Mesendoderm (in vitro differentiated cells): ENCODE data around the gene ST3GAL6.

Experiments
- DNase-seq: peaks from one replicate; pipeline ENCODE4 v3.0.0; 2013
- H2AK5ac ChIP-seq: 2 replicates; pipeline ENCODE4 v1.6.1; 2013; ENCODE audit warnings: low read length, inconsistent platforms
- H2BK120ac ChIP-seq: 2 replicates; pipeline ENCODE4 v1.6.1; 2013; ENCODE audit warnings: low read depth, mild to moderate bottlenecking, low read length, moderate library complexity, mixed read lengths
- H2BK15ac ChIP-seq: replicated peaks from 2 replicates; pipeline ENCODE4 v1.6.1; 2013; ENCODE audit warnings: low read depth, mild to moderate bottlenecking, moderate library complexity
- H2BK5ac ChIP-seq: 2 replicates; pipeline ENCODE4 v1.6.1; 2013; ENCODE audit warnings: low read length, inconsistent platforms
- H3K18ac ChIP-seq: 2 replicates; pipeline ENCODE4 v1.6.1; 2013; ENCODE audit warnings: mild to moderate bottlenecking, low read length, mixed read lengths
- H3K23ac ChIP-seq: one replicate; pipeline ENCODE4 v1.6.1; 2013; ENCODE audit warnings: low read length
- H3K27ac ChIP-seq: 2 replicates; pipeline ENCODE4 v1.5.1; 2013; ENCODE audit warnings: low read depth, mild to moderate bottlenecking, inconsistent platforms, low read length, moderate library complexity
- H3K27me3 ChIP-seq: 2 replicates; pipeline ENCODE4 v1.6.1; 2013; ENCODE audit warnings: low read length, control low read depth, mild to moderate bottlenecking, inconsistent platforms; ENCODE audit not compliant: insufficient read depth, poor library complexity
- H3K36me3 ChIP-seq: 2 replicates; pipeline ENCODE4 v1.6.1; 2013; ENCODE audit warnings: low read length, inconsistent platforms; ENCODE audit not compliant: control insufficient read depth, insufficient read depth
- H3K4ac ChIP-seq: one replicate; pipeline ENCODE4 v1.6.1; 2013; ENCODE audit warnings: low read depth, mild to moderate bottlenecking, low read length, moderate library complexity
- H3K4me1 ChIP-seq: 2 replicates; pipeline ENCODE4 v1.6.1; 2013; ENCODE audit warnings: low read depth, low read length, inconsistent platforms; ENCODE audit not compliant: control insufficient read depth
- H3K4me2 ChIP-seq: 2 replicates; pipeline ENCODE4 v1.6.1; 2013; ENCODE audit warnings: low read length
- H3K4me3 ChIP-seq: 2 replicates; pipeline ENCODE4 v1.5.1; 2013; ENCODE audit warnings: mild to moderate bottlenecking, low read length
- H3K56ac ChIP-seq: one replicate; pipeline ENCODE4 v1.6.1; 2013; ENCODE audit warnings: low read length
- H3K79me1 ChIP-seq: 2 replicates; pipeline ENCODE4 v1.6.1; 2013; ENCODE audit warnings: low read length, inconsistent platforms
- H3K79me2 ChIP-seq: 2 replicates; pipeline ENCODE4 v1.6.1; 2013; ENCODE audit warnings: mild to moderate bottlenecking, low read length; ENCODE audit not compliant: control insufficient read depth, insufficient read depth
- H3K9ac ChIP-seq: 2 replicates; pipeline ENCODE4 v1.6.1; 2013; ENCODE audit warnings: low read length, inconsistent platforms
- H4K5ac ChIP-seq: one replicate; pipeline ENCODE4 v1.6.1; 2013; ENCODE audit warnings: low read length
- H4K8ac ChIP-seq: one replicate; pipeline ENCODE4 v1.6.1; 2013; ENCODE audit warnings: low read depth, mild to moderate bottlenecking, control low read depth, low read length, moderate library complexity
- WGBS: extraction: QIAGEN DNeasy Blood & Tissue Kit; methylation state at CpG from one replicate; pipeline ENCODE4 v1.1.7; 2013; ENCODE audit warnings: low lambda C conversion rate, missing lambda C conversion rate; ENCODE audit not compliant: insufficient coverage; ENCODE audit errors: extremely low coverage; 5-methylcytosine and 5-hydroxymethylcytosine counted together

The ST3GAL6 gene

DNA sequence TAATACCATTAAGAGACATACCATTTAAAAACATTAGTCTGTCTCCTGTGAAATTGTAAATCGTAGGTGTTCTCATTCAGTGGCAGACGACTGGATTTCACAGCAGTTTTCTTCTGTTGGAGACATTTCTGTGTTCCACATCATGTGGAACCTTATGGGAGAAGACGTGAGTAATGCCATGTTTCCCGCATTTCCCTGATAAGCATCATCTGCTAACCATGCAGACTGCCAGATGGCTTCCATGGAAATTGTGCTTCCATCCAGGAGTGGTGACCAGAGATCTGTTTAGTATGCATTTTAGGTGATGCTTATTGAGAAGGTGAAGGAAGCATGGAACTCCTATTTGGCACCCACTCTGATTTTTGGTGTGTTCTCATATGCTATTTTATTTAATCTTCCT, 28.4 kb upstream of the ST3GAL6 start:
- Histone ChIP-seq H4K5ac (no peak overlapping the region), H2BK120ac (no peak overlapping the region), H3K56ac (no peak overlapping the region), H4K8ac (no peak overlapping the region), H3K4me2 (no peak overlapping the region), H2BK5ac (no peak overlapping the region), H2BK15ac (no peak overlapping the region), H3K27me3 (no peaks in the 10 kb centered on the region), H3K4ac (no peak overlapping the region), H3K79me2 (peaks cover 1% of the 10 kb centered on the region), H3K36me3 (no peaks in the 10 kb centered on the region), H3K79me1 (peaks cover 6% of the 10 kb centered on the region), H3K4me3 (no peak overlapping the region), H2AK5ac (no peak overlapping the region), H3K27ac (no peak overlapping the region), H3K23ac (no peak overlapping the region), H3K4me1 (peaks cover 2% of the 10 kb centered on the region), H3K9ac (no peak overlapping the region), H3K18ac (no peak overlapping the region)
- DNase-seq = no peak
- WGBS = no CpG with 5 or more reads among the region's 4 CpGs

DNA sequence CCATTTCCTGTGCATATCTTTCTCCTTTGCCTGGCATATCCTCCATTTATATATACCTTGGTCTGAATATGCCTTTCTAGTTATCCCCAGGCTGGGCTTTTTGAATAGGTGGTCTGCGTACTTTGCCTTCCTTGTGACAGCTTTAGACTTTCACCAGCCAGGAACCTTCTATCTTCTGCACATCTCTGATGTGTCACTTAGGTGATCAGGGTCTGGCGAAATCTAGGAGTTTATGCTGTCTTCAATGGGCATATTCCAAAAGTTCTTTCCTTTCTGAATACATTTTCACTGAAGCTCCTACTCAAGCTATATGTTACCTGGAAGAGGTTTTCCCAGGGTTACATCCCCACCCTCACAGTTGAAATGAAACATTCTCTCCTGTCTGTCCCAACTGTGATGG, 27.8 kb upstream of the ST3GAL6 start:
- no peak overlapping the region for H3K4me3 ChIP-seq
- peaks cover 1% of the 10 kb centered on the region for H3K79me2 ChIP-seq
- H2BK5ac ChIP-seq = no peak overlapping the region
- H3K27ac ChIP-seq = no peak overlapping the region
- no peak overlapping the region for H4K8ac ChIP-seq
- H2BK15ac ChIP-seq = no peak overlapping the region
- no CpG with 5 or more reads among the region's 2 CpGs for WGBS
- no peaks in the 10 kb centered on the region for H3K36me3 ChIP-seq
- H3K9ac ChIP-seq = no peak overlapping the region
- H3K4me2 ChIP-seq = no peak overlapping the region
- no peak overlapping the region for H2BK120ac ChIP-seq
- H3K23ac ChIP-seq = no peak overlapping the region
- no peaks in the 10 kb centered on the region for H3K27me3 ChIP-seq
- no peak overlapping the region for H3K4ac ChIP-seq
- H3K18ac ChIP-seq = no peak overlapping the region
- no peak for DNase-seq
- H3K56ac ChIP-seq = no peak overlapping the region
- peaks cover 2% of the 10 kb centered on the region for H3K4me1 ChIP-seq
- peaks cover 6% of the 10 kb centered on the region for H3K79me1 ChIP-seq
- H4K5ac ChIP-seq = no peak overlapping the region
- H2AK5ac ChIP-seq = no peak overlapping the region

DNA sequence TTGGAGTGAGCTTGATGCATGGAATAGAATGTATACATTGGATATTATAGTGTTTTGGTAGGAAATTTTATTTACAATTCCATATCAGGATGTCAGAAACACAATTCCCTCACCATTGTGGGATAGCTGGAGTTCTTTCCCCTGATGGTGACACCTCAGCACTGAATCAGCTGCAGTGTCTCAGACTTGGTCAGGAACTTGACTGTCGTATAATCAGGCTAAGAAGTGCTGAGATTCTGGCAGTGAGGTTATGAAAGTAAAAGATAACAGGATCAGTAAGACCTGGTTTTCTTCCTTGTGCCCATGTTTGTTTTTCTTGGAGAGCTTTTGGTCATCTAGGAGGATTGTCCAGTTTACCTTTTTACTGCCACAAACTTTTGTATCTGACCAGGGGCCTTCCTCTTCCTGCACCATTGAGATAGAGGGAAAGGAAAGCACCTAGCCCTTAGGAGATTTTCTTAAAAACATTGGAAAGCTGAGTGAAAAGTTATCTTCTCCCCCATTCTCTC, 27.3 kb upstream of the ST3GAL6 start:
- no peak overlapping the region for H3K23ac ChIP-seq
- no peaks in the 10 kb centered on the region for H3K36me3 ChIP-seq
- no peak overlapping the region for H3K4me3 ChIP-seq
- H2AK5ac ChIP-seq = no peak overlapping the region
- no peak overlapping the region for H3K4ac ChIP-seq
- H4K5ac ChIP-seq = no peak overlapping the region
- no peak overlapping the region for H3K9ac ChIP-seq
- no peak overlapping the region for H3K27ac ChIP-seq
- no peak overlapping the region for H3K18ac ChIP-seq
- H3K4me1 ChIP-seq = peaks cover 2% of the 10 kb centered on the region
- no peak overlapping the region for H3K4me2 ChIP-seq
- peaks cover 6% of the 10 kb centered on the region for H3K79me1 ChIP-seq
- H3K79me2 ChIP-seq = peaks cover 1% of the 10 kb centered on the region
- no peaks in the 10 kb centered on the region for H3K27me3 ChIP-seq
- no peak for DNase-seq
- no peak overlapping the region for H3K56ac ChIP-seq
- no peak overlapping the region for H2BK15ac ChIP-seq
- no peak overlapping the region for H2BK120ac ChIP-seq
- H2BK5ac ChIP-seq = no peak overlapping the region
- WGBS = no CpG with 5 or more reads among the region's 1 CpG
- H4K8ac ChIP-seq = no peak overlapping the region

DNA sequence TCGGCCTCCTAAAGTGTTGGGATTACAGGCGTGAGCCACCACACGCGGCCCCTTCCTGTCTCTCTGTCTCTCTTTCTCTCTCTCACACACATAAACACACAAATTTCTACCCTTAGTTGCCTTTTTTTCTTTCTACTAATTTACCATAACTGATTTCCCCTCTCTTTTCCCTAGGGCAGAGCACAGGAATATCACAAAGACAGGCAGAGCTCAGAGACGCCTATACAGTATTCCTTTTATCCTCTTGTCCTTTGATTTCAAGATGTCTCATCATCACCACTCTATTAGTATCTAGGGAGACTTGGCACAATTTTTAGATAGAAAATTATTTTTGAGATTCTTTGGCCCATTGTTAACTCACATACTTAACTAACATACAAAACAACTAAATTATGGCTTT, 25.8 kb upstream of the ST3GAL6 start:
- no CpG with 5 or more reads among the region's 5 CpGs for WGBS
- peaks cover 4% of the 10 kb centered on the region for H3K4me1 ChIP-seq

DNA sequence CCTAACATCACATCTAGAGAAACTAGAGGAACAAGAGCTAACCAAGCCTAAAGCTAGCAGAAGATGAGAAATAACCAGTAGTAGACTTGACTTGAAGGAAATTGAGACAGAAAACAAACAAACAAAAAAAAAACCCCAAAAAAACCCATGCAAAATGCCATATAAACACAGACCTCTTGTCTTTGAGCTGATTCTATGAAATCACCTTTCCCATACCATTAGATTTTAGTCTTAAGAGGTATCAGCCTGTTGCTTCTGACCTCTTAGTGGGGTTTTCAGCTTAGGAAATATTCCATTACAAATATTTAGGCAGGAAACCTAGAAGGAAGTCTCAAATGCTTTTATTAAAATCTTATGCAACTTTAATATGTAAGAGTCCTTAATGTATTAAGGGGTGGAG, 23.9 kb upstream of the ST3GAL6 start:
- Histone ChIP-seq H3K23ac (no peak overlapping the region), H3K27ac (no peak overlapping the region), H2BK120ac (no peak overlapping the region), H3K4ac (no peak overlapping the region), H2BK5ac (no peak overlapping the region), H3K36me3 (no peaks in the 10 kb centered on the region), H3K4me2 (no peak overlapping the region), H3K9ac (no peak overlapping the region), H3K4me1 (peaks cover 4% of the 10 kb centered on the region), H2AK5ac (no peak overlapping the region), H4K5ac (no peak overlapping the region), H3K56ac (no peak overlapping the region), H2BK15ac (no peak overlapping the region), H3K79me1 (peaks cover 5% of the 10 kb centered on the region), H3K18ac (no peak overlapping the region), H3K79me2 (peaks cover 1% of the 10 kb centered on the region), H3K4me3 (no peak overlapping the region), H4K8ac (no peak overlapping the region), H3K27me3 (no peaks in the 10 kb centered on the region)
- DNase-seq = no peak

More for the DNA sequence above, 25.8 kb upstream of the ST3GAL6 start:
- Histone ChIP-seq H4K5ac (no peak overlapping the region), H3K4ac (no peak overlapping the region), H3K18ac (no peak overlapping the region), H3K9ac (no peak overlapping the region), H3K23ac (no peak overlapping the region), H3K56ac (no peak overlapping the region), H2AK5ac (no peak overlapping the region), H3K4me2 (no peak overlapping the region), H2BK15ac (no peak overlapping the region), H3K4me3 (no peak overlapping the region), H2BK120ac (no peak overlapping the region), H4K8ac (no peak overlapping the region), H3K79me2 (peaks cover 1% of the 10 kb centered on the region), H3K79me1 (peaks cover 6% of the 10 kb centered on the region), H3K27ac (no peak overlapping the region), H3K36me3 (no peaks in the 10 kb centered on the region), H2BK5ac (no peak overlapping the region), H3K27me3 (no peaks in the 10 kb centered on the region)
- DNase-seq = no peak

DNA sequence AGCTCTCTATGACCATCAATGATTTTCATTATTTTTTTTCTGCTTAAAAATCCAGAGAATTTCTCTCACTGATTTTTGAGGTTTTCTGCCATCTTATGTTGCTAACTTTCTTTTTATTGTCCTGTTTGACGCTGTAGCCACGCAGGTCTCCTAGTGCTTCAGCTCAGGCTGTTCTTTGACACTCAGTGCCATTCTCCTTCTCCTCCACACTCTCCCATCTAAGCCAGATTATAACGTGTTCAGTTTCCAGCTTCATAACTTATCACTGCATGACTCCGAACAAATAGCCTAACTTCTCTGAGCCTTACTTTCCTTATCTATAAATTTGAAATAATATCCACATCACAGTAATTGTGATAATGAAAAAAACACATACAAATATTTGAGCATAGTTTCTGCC, 22.8 kb upstream of the ST3GAL6 start:
- H3K36me3 ChIP-seq = no peaks in the 10 kb centered on the region
- no peaks in the 10 kb centered on the region for H3K79me2 ChIP-seq
- H3K4me2 ChIP-seq = no peak overlapping the region
- H2AK5ac ChIP-seq = no peak overlapping the region
- no peak overlapping the region for H2BK5ac ChIP-seq
- H3K27me3 ChIP-seq = no peaks in the 10 kb centered on the region
- H2BK15ac ChIP-seq = no peak overlapping the region
- no peak overlapping the region for H3K23ac ChIP-seq
- H3K9ac ChIP-seq = no peak overlapping the region
- no peak overlapping the region for H3K27ac ChIP-seq
- H4K8ac ChIP-seq = no peak overlapping the region
- H3K18ac ChIP-seq = no peak overlapping the region
- DNase-seq = no peak
- no peak overlapping the region for H3K4ac ChIP-seq
- no CpG with 5 or more reads among the region's 4 CpGs for WGBS
- H3K79me1 ChIP-seq = peaks cover 3% of the 10 kb centered on the region
- H3K4me1 ChIP-seq = peaks cover 2% of the 10 kb centered on the region
- H2BK120ac ChIP-seq = no peak overlapping the region
- no peak overlapping the region for H4K5ac ChIP-seq
- H3K4me3 ChIP-seq = no peak overlapping the region
- H3K56ac ChIP-seq = no peak overlapping the region
